GM21367 (cell line): ENCODE results near the gene KCNIP4.
"Not testable (repeated sequence)": the region's sequence is repeated elsewhere in the genome, so short reads cannot be mapped to it uniquely, and the experiment has no call there.

Experiments
- ATAC-seq: cut with Tn5 transposase; IDR thresholded peaks from one replicate; pipeline ENCODE4 v1.9.1; 2021; ENCODE audit not compliant: unreplicated experiment

The KCNIP4 gene

DNA sequence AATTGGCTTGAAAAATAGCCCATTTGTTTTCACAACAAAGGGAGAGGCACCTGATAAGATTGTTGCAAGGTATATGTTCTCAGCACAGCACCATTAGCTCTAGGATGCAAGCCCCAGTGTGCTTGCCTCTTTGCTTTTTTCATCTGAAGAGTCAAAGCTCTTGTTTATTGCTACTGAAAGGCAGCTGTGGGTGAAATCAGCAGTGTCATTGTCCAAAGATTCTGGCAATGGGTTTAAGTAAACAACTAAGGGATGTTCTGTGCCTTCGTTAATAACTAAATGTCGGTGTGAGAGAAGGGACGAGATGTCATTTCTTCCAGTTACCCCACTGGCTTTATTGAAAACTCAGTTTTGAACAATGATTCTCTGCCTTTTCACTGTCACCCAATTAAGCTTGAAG lies 567.7 kb downstream of the KCNIP4 start:
- ATAC-seq, result no peak

DNA sequence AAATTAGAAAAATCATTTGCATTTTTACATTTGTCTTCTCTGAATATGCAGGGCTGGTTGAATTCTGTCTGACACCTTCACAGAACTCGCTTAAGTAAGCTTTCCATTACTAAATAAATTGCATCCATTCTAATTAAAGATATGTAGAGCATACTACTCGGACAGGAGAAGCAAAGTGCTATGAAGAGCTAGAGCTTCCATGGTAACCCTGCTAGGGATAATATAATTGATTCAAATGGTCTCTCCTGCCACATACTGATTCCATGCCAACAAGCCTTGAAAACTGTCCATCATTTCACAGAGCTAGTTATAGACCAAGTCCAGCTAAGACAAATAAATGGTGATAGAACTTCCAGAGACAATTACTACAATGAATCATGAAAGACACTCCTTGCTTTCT lies 571.5 kb downstream of the KCNIP4 start:
- ATAC-seq, result no peak

DNA sequence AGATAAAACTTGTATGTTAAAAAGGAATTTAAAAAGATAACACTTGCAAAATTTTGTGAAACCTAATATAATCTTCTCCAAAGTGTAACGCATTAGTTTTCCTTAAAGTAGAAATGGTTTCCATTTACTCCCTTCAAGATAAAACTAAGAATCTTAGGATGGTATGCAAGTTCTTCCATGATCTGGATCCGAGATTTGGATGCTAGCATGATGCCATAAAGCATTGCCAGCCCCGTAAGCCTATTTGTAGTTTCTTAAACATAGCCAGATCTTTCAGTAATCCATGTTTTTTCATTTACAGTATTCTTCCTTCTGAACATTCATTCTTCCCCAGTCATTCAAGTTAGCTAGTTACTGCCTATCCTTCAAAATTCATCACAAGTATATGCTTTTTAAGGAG lies 572.4 kb downstream of the KCNIP4 start:
- ATAC-seq, result no peak

DNA sequence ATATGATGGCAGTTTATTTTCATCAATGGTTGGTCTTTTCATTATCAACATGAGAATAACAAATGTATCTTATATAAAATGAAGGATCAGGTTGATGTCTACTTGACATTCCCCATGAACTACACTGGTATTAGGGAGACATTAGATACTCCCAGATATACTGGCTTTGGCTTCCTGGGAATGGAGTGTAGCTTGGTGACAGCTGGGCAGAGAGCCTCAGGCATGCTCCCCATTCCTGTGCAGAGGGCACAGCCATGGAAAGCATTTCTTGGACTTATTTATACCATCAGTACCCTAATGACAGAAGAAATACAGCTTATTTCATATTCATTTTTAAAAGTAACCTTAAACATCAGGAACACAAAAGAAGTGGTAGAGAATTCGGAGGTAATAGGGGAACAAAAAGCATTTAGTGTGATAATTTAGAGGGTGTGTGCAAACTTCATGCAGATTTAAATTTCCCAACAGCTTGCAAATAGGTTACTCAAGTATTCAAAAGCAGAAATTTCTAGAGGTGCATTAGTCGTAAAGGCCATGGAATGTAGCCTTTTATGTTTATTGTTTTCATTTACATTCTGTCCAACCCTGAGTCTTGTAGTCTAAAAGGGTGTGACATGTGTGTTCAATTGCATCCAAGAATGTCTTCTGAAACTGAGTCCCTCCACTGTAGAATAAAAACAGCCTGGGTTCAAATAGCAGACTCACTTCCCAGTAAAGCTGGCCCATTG lies 573.8 kb downstream of the KCNIP4 start:
- no peak for ATAC-seq

DNA sequence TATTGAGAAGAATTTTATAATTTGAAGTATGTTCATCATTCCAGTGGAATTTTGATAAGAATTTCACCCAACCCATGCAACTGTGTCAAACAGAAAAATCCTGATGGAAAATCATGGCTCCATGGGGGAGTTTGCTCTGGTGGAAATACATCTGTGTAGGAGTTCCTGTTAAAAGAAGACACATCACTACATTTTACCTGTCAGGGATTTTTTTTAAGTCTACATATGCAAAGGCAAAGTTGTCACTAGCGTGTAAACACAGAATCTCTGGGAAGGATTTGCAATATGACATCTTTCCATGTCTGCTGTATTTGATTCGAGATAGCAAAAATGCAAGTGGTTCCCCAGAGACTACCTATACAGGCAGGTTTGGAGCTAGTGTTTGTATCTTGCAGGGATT lies 581.0 kb downstream of the KCNIP4 start:
- ATAC-seq, result no peak

DNA sequence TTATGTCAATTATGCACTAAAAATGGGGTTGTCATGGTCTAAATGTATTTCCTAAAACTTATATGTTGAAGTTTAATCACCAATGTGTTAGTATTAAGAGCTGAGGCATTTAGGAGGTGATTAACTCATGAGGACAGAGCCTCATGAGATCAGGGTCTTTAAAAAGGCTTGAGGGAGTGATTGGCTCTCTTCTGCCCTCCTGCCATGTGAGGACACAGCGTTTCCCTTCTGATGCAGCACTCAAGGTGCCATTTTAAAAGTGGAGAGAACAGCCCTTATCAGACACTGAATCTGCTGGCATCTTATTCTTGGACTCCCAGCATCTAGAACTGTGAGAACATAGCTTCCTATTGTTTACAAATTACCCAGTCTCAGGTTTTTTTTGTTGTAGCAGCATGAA lies 581.7 kb downstream of the KCNIP4 start:
- no peak for ATAC-seq

- ATAC-seq, result no peak
Observed at GRCh38 chr4:21366312-21366711, 582.3 kb downstream of the KCNIP4 start.

GRCh38 chr4:21363701-21364100 lies 584.9 kb downstream of the KCNIP4 start:
- ATAC-seq, result no peak

GRCh38 chr4:21352354-21352753 lies 596.2 kb downstream of the KCNIP4 start:
- not testable (repeated sequence) for ATAC-seq

GRCh38 chr4:21347142-21347541 lies 601.4 kb downstream of the KCNIP4 start:
- no peak for ATAC-seq

DNA sequence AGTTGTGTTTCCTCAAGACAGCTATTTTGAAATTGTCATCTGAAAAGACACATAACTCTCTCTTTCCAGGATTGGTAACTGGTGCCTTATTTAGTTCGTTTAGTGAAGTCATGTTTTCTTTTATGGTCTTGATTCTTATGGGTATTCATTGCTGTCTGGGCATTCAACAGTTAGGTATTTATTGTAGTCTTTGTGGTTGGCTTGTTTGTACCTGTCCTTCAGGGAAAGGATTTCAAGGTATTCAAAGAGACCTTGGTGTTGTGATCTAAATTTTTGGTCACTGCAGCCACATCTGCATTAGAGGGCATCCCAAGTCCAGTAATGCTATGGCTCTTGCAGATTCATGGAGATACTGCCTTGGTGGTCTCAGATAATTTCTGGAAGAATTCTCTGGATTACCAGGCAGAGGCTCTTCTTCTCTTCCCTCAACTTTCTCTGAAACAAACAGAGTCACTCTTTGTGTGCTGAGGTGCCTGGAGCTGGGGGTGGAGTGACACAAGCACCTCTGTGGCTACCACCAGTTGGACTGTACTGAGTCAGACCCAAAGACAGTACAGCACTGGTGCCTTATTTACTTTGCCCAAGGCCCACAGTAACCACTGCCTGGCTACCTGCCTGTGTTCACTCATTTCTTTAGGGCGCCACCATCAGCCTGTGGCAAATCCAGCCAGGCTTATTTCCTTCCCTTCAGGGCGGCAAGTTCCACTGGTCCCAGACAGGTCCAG lies 620.4 kb downstream of the KCNIP4 start:
- no peak for ATAC-seq

DNA sequence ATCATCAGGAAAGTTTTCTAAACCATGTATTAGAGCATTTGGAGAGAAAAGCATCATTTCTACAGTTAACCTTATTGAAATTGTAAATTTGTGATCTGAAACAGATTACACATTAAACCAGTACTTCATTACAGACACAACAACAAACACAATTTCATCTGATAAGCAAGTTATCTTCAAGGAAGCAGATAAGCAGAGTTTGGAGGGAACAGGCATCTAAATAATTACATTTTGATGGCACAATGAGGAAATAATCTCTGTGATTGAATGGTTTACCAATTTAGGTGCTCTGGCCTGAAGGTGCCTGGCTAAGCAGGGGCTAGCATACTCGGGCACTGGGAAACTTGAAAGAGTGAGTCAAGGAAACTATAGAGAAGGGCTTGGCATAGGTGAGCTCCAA lies 628.5 kb downstream of the KCNIP4 start:
- ATAC-seq, result no peak

DNA sequence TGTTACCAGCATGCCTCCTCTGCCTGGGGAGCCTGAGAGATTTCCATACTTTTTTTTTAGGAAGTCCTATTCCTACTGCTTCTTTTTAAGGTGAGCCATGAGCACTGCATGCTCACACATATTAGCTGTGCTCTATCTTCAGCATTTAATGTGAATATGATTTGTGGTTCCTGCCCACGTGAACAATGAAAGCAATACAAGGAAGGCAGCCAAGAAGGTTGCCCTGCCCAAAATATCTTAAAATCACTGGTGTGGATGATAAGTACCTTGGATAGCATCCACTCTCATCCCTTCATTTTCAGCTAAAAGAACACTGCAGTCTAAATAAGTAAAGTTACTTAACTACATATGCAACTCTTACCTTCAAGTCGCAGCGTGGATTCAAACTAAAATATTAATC lies 640.9 kb downstream of the KCNIP4 start:
- ATAC-seq, result no peak

GRCh38 chr4:21304540-21304887 lies 644.1 kb downstream of the KCNIP4 start:
- ATAC-seq, result no peak

DNA sequence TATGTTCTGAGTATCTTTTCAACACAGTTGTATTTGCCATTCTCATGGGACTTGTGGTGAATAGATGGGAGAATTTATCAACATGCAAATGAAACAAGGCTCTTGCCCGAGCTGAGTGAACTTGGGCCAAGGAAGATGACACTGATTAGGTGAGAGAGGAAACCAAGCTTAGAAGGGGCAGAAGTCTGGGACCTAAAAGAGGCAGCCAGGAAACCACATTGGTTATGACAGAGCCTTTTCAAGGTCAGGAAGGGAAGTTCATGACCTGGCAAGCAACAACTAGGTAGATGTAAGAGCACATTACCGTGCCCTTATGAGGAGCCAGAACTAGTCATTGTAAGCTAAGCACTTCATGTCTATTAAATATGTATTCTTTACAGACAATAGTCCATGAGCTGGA lies 658.0 kb downstream of the KCNIP4 start:
- ATAC-seq, result no peak

GRCh38 chr4:21276046-21276445 lies 672.5 kb downstream of the KCNIP4 start:
- no peak for ATAC-seq

DNA sequence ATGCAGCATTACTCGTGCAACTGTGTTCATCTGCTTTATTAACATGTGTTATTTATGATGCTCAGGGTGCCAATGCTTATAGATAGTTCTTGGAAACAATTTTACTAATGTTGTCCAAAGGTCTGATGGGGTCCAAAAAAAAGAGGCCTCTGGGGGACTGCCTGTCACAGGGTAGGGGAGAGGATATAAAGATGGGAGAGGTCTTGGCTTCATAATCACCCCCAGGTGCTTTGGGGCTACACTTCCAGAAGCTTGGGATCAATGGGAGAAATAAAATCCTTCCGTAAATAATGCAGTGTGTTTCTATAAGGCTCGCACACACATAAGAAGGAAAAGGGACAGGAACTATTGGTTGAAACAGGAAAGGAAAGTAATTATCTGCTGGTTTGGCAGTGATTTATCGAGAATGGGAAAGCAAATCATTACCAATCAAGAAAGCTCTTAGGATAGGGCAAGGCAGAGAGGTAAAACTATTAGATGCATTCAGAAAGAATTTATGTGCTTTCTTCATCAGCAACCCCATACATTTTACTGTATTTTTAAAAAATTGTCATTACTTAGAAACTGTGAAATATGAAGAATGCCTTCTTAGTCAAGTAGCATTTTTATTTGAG lies 677.0 kb downstream of the KCNIP4 start:
- no peak for ATAC-seq

- no peak for ATAC-seq
Observed at GRCh38 chr4:21248331-21248730, 700.2 kb downstream of the KCNIP4 start.

- ATAC-seq, result no peak
Observed at GRCh38 chr4:21242163-21242562, 706.4 kb downstream of the KCNIP4 start.

- ATAC-seq, result no peak
Observed at GRCh38 chr4:21226637-21227538, 721.7 kb downstream of the KCNIP4 start.

DNA sequence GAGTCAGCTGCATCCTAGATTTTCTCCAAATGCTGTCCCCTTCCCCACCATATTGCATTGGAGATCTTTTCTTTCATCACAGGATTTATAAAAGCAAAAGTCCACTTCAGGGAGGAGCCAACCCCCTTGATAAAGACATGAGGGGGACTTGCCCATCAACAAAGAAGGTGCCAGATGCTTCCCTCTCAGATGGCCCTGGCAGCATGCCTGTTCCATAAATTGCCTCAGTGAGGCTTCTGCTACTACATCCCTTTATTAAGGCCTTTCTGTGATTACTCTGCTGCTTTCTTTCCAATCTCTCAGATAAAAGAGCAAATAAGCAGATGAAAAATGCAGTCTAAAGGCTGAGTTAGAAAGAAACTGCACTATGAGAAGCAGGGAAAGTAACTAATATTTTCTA lies 736.7 kb downstream of the KCNIP4 start:
- ATAC-seq, result no peak
